Activated CD4-positive, alpha-beta memory T cell treated with anti-CD3 and anti-CD28 coated beads for 36 hours (primary cell): ENCODE results near the gene GPR137B. TPM values are rescaled to one million over a fixed set of nuclear protein-coding genes. Genes with fewer than 3 reads are reported as not detected.

Experiments used
- CTCF ChIA-PET: fragments of 350-600 bp; sonication (Branson Sonifier 250); formaldehyde crosslinking; loops from one replicate; lab custom pipeline; 2021; ENCODE audit warnings: antibody characterized with exemption, inconsistent platforms; lab: Charles Lee
- POLR2A ChIA-PET: fragments of 350-600 bp; sonication (Branson Sonifier 250); formaldehyde crosslinking; loops from one replicate; lab custom pipeline; 2021; ENCODE audit warnings: antibody characterized with exemption; lab: Charles Lee
- DNase-seq: peaks from one replicate; pipeline ENCODE4 v3.0.0-alpha.2; 2020
- H3K27ac Mint-ChIP-seq: one replicate; pipeline ENCODE4 v1.8.0; 2021; ENCODE audit warnings: mixed read lengths
- H3K27me3 Mint-ChIP-seq: one replicate; pipeline ENCODE4 v1.8.0; 2021; ENCODE audit warnings: mixed read lengths
- H3K36me3 Mint-ChIP-seq: one replicate; pipeline ENCODE4 v1.8.0; 2021; ENCODE audit warnings: mixed read lengths
- H3K4me1 Mint-ChIP-seq: one replicate; pipeline ENCODE4 v1.8.0; 2021; ENCODE audit warnings: low read depth, mixed read lengths
- H3K4me3 Mint-ChIP-seq: one replicate; pipeline ENCODE4 v1.8.0; 2021; ENCODE audit warnings: mild to moderate bottlenecking, mixed read lengths
- H3K9me3 Mint-ChIP-seq: one replicate; pipeline ENCODE4 v1.8.0; 2021; ENCODE audit warnings: mixed read lengths
- intact Hi-C: fragments of 100-400 bp; cut with micrococcal nuclease; formaldehyde crosslinking; loops from one replicate; pipeline ENCODE4 v1.15.1; 2023
- total RNA-seq, 2 experiments: library from RNA; stranded (reverse); gene quantifications; one replicate each; pipeline ENCODE4 v1.2.3, GENCODE V29; 2021

GPR137B gene
- total RNA-seq, 2 experiments from 2014 or later, result 5.6 TPM

DNA sequence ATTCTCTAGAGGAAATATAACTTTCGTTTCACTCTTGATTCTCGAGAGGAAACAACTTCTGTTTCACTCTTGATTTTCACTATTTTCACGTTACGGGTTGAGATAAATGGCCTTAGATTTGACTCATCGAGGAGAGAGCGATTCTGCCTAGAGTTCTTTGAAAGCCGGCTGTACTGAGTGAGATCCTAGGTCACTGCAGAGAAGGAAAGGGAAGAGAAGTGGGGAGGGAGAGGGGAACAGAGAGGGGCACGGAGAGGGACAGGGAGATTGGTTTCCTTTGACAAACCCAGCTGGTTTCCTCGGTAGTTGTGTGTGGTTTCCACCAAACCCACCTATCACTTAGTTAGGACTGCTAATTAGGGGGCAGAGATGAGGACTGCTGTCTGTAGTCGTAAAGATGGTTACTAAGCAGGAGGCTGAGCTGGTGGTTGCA lies 21.6 kb upstream of the GPR137B start:
- CTCF ChIA-PET, result interaction anchor here (1.0 kb wide), 1 partner anchor 9 kb away, joined by 3 read pairs; no protein-coding TSS in a partner anchor
- H3K36me3 Mint-ChIP-seq, result no peaks in the 10 kb centered on the region
- no peak overlapping the region for H3K27ac Mint-ChIP-seq
- POLR2A ChIA-PET, result no interaction called here
- H3K9me3 Mint-ChIP-seq, result no peaks in the 10 kb centered on the region
- peaks cover 26% of the 10 kb centered on the region for H3K4me1 Mint-ChIP-seq
- H3K4me3 Mint-ChIP-seq, result no peak overlapping the region
- intact Hi-C loops, result loop anchor here (1.0 to 5.0 kb wide), 3 partner anchors 37 to 388 kb away; no protein-coding TSS in a partner anchor
- peaks cover 7% of the 10 kb centered on the region for H3K27me3 Mint-ChIP-seq
- DNase-seq, result no peak

DNA sequence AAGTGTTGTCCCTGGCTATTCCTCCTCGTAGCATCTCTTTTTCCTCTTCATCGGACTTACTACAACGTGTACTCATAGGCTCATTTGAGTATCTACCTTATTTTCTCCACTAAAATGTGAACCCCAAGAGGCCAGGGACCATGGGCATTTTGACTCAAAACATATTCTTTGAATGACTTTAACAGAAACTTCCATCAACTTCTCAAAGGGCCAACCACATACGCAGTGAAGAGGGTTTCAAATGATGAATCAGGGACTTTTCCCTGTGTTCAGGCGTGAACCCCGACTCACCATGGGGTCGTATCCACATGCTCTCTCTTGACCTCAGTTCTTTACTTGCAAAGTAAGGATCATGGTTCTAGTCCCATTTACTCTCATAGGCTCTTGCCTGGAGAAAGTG lies 20.2 kb upstream of the GPR137B start:
- ChIA-PET POLR2A (no interaction called here), CTCF (no interaction called here)
- intact Hi-C loops, result loop anchor here (5.0 kb wide), 1 partner anchor 35 kb away; no protein-coding TSS in a partner anchor
- Mint-ChIP-seq H3K36me3 (no peaks in the 10 kb centered on the region), H3K9me3 (no peaks in the 10 kb centered on the region), H3K27me3 (peaks cover 7% of the 10 kb centered on the region), H3K4me1 (peaks cover 26% of the 10 kb centered on the region), H3K27ac (no peak overlapping the region), H3K4me3 (no peak overlapping the region)
- DNase-seq, result peak; percentile 48

DNA sequence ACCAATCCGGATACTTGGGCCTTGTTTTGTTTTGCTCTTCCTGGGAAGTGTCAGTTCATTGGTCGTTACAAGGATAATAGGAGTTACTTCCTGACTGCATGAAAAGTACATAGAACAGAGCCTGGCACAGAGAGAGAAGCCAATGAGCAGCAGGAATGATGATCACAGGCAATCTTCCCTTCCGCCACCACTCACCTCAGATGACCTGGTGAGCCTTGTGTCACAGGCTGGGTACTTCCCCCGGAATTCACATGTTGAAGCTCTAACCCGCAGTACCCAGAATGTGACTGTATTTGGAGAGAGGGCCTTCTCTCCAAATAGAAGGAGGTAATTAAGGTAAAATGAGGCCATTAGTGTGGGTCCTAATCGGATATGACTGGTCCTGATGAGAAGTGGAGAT lies 18.8 kb upstream of the GPR137B start:
- Mint-ChIP-seq H3K27ac (no peak overlapping the region), H3K27me3 (peaks cover 7% of the 10 kb centered on the region), H3K36me3 (no peaks in the 10 kb centered on the region), H3K4me1 (peaks cover 26% of the 10 kb centered on the region), H3K9me3 (no peaks in the 10 kb centered on the region), H3K4me3 (no peak overlapping the region)
- POLR2A ChIA-PET, result no interaction called here
- CTCF ChIA-PET, result interaction anchor here (1.7 kb wide), 1 partner anchor 16 kb away, joined by 6 read pairs; no protein-coding TSS in a partner anchor
- DNase-seq, result no peak
- intact Hi-C loops, result loop anchor here (5.0 kb wide), 1 partner anchor 34 kb away; no protein-coding TSS in a partner anchor

DNA sequence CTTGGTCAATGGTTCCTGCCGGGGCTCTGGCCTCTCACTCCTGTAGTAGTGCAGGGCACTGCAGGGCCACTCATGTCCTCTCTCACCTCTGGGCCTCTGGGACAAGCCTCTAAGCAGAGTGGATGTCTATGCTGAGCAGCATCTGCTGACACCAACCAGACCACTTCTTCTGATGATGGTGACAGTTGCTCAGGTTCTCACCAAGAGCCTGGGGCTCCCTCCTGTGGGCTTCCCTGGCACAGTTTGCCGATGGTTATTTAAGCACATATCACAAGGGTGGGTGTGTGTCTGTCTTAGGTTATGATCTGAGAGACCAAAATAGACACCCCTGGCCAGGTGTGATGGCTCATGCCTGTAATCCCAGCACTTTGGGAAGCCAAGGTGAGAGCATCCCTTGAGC lies 17.4 kb upstream of the GPR137B start:
- Mint-ChIP-seq H3K27me3 (peaks cover 9% of the 10 kb centered on the region), H3K36me3 (no peaks in the 10 kb centered on the region), H3K9me3 (no peaks in the 10 kb centered on the region), H3K4me1 (peaks cover 25% of the 10 kb centered on the region), H3K4me3 (no peak overlapping the region), H3K27ac (no peak overlapping the region)
- DNase-seq, result no peak
- ChIA-PET CTCF (interaction anchor here (1.7 kb wide), 1 partner anchor 14 kb away, joined by 6 read pairs; no protein-coding TSS in a partner anchor), POLR2A (no interaction called here)
- intact Hi-C loops, result loop anchor here (5.0 kb wide), 1 partner anchor 32 kb away; no protein-coding TSS in a partner anchor

DNA sequence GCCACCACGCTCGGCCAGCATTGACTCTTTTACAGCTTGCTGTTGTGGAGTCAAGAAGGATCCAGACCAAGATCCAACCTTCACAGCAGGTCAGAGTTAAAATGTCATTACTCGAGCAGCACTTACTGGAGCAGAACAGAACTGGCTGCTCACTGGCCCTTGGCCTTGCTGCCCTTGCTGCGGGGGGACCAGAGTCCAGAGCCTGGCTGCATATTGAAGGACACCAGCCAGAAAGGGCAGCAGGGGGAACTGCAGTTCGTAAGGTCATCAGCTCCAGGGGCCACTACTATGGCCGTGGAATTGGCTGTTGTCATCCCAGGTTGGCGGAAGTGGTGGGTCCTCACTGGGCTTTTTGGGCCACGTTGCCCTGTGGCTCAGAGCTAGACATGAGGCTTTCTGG lies 15.3 kb upstream of the GPR137B start:
- intact Hi-C loops, result no loop called here
- Mint-ChIP-seq H3K9me3 (no peaks in the 10 kb centered on the region), H3K36me3 (no peaks in the 10 kb centered on the region)

DNA sequence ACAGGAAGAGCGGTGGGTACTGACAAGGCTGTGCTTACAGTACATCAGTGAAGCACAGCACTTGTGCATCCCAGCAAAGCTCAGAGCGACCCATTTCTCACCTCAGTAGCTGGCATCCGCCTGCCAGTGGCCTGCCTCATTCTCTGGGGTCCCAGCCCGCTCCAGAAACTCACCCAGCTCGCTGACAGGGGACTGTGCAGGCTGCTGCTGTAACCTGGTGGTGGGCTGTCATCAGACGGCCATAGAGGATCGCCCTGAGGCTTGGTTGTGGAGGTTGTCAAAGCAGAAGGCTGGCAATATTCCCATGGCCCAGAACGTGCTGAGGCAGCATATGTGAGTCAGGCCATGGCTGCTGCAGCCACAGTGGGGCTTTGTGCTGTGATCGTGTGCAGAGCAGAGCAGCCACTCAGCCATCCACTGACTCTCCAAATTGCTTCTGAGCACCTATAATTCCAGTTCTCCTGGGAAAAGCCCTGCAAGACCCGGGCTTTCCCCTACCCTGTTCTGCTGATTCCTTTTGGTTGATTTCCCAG lies 13.6 kb upstream of the GPR137B start:
- intact Hi-C loops, result no loop called here
- no peaks in the 10 kb centered on the region for H3K9me3 Mint-ChIP-seq
- no peak for DNase-seq
- H3K27ac Mint-ChIP-seq, result no peak overlapping the region
- no peaks in the 10 kb centered on the region for H3K4me1 Mint-ChIP-seq
- POLR2A ChIA-PET, result no interaction called here
- no peak overlapping the region for H3K4me3 Mint-ChIP-seq
- peaks cover 10% of the 10 kb centered on the region for H3K27me3 Mint-ChIP-seq
- CTCF ChIA-PET, result no interaction called here
- no peaks in the 10 kb centered on the region for H3K36me3 Mint-ChIP-seq

More for the DNA sequence above, 15.3 kb upstream of the GPR137B start:
- no peak overlapping the region for H3K4me3 Mint-ChIP-seq
- CTCF ChIA-PET, result interaction anchor here (0.6 to 0.7 kb wide), 2 partner anchors 421 to 1582 kb away, joined by 3 read pairs; no protein-coding TSS in a partner anchor
- POLR2A ChIA-PET, result no interaction called here
- peaks cover 11% of the 10 kb centered on the region for H3K27me3 Mint-ChIP-seq
- peaks cover 5% of the 10 kb centered on the region for H3K4me1 Mint-ChIP-seq
- H3K27ac Mint-ChIP-seq, result no peak overlapping the region
- DNase-seq, result no peak

DNA sequence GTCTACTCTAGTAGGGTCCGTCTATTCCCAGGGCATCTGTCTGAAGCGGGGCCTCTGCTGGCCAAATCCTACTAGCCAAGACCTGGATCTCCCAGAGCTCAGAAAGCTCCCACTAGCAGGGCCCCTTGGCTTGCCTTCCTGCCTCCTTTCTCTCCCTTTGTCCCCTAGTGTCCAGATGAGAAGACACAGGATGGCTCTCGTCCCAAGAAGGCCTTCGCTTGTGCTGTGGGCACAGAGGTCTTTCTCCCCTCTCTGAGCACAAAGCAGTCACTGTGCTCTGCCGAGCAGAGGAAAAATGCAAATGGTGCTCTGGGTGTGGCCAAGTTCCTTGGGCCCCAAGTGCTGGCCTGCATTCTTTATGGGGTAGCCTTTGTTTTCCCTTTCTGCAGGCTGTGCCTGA lies 13.0 kb upstream of the GPR137B start:
- no peaks in the 10 kb centered on the region for H3K4me1 Mint-ChIP-seq
- CTCF ChIA-PET, result no interaction called here
- no peaks in the 10 kb centered on the region for H3K9me3 Mint-ChIP-seq
- POLR2A ChIA-PET, result no interaction called here
- peaks cover 10% of the 10 kb centered on the region for H3K27me3 Mint-ChIP-seq
- no peak overlapping the region for H3K4me3 Mint-ChIP-seq
- DNase-seq, result no peak
- no peaks in the 10 kb centered on the region for H3K36me3 Mint-ChIP-seq
- intact Hi-C loops, result no loop called here
- H3K27ac Mint-ChIP-seq, result no peak overlapping the region

DNA sequence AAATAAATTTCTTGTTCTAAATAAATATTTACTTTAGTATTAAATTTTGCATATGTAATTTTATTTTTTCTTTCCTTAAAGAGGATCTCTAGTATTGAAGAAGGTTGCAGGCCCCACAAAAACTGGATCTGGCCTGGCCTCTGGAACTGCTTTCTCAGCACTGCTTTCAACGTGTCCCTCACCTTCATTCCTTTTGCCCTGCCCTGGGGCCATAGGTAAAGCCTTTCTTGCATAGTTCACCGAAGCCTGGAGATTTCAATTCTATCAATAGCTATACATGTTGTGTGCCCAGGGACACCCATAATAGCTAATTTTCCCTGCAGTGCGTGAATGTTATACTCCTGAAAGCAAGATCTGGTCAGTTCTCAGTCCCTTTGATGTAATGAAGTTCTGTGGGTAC lies 12.0 kb upstream of the GPR137B start:
- Mint-ChIP-seq H3K4me3 (no peak overlapping the region), H3K27me3 (peaks cover 14% of the 10 kb centered on the region), H3K27ac (no peak overlapping the region), H3K9me3 (no peaks in the 10 kb centered on the region), H3K4me1 (no peaks in the 10 kb centered on the region), H3K36me3 (no peaks in the 10 kb centered on the region)
- DNase-seq, result no peak
- intact Hi-C loops, result no loop called here
- POLR2A ChIA-PET, result no interaction called here
- CTCF ChIA-PET, result interaction anchor here (1.0 kb wide), 1 partner anchor 361 kb away, joined by 3 read pairs; no protein-coding TSS in a partner anchor

DNA sequence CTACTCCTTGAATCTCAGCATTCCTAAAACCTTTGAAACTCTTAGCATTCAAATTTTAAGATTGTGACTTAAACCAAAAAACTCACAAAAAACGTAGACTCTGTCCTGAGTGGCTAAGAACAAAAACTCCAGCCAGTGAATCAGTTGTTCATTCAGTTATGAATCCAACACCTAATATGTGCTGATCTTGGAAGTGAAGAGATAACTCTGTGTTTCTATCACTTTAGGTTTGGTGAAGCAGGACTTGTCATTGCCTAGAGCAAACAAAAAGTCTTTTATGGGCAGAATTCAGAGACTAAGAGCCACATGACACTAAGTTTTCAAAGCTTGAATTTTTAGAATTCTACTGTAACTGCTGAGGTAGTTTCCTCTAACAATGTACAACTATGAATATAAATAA lies 10.4 kb upstream of the GPR137B start:
- intact Hi-C loops, result no loop called here
- no peaks in the 10 kb centered on the region for H3K9me3 Mint-ChIP-seq
- no peak for DNase-seq
- no peaks in the 10 kb centered on the region for H3K36me3 Mint-ChIP-seq
- H3K27me3 Mint-ChIP-seq, result peaks cover 18% of the 10 kb centered on the region
- H3K27ac Mint-ChIP-seq, result no peak overlapping the region
- ChIA-PET POLR2A (no interaction called here), CTCF (no interaction called here)
- H3K4me3 Mint-ChIP-seq, result no peak overlapping the region
- no peaks in the 10 kb centered on the region for H3K4me1 Mint-ChIP-seq

DNA sequence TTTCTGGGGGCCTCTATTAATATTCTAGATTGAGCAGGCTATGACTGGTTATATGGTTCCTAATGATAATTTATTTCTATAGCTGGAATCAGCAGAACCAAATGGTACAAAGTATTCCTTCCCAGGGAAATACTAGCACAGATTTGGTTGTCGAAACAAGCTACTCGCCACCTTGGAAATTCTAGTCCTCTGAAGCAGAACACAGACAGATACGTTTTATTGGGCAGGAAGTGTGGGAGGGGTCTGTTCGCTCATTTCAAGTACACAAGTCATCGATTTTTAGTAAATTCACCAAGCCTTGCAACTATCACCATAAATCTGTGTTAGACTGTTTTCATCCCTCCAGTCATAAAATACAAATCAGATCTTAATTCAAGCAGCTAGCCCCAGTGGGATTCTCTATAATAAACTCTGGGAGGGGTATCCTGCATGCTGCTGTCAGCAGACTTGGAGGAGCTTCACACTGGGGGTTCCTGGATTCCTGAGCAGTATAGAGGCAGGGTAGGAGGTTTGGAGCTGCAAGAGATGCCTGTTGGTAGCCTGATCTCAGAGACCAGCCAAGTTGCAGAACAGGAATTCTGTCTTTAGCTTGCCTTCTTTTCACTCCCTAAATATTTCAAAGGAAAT lies 9.8 kb upstream of the GPR137B start:
- Mint-ChIP-seq H3K4me1 (no peaks in the 10 kb centered on the region), H3K27ac (no peak overlapping the region), H3K27me3 (peaks cover 21% of the 10 kb centered on the region), H3K36me3 (no peaks in the 10 kb centered on the region), H3K4me3 (no peak overlapping the region), H3K9me3 (no peaks in the 10 kb centered on the region)
- intact Hi-C loops, result no loop called here
- ChIA-PET CTCF (no interaction called here), POLR2A (no interaction called here)
- DNase-seq, result no peak

DNA sequence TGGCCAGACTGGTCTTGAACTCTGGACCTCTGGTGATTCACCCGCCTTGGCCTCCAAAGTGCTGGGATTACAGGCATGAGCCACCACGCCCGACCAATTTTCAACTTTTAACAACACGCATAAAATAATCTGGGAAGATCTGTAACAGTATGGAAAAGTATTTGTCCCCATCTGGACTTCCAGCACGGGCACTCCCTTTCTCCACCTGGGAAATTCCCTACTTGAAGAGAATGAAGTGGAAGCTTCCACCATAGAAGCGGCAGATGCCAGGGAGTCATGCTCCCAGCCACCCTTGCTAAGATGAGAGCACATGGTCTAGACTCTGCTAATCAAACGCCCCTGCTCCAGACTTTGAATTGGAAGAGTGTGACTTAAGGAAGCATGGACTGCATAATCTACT lies 9.0 kb upstream of the GPR137B start:
- ChIA-PET POLR2A (no interaction called here), CTCF (no interaction called here)
- Mint-ChIP-seq H3K4me1 (no peaks in the 10 kb centered on the region), H3K4me3 (no peak overlapping the region), H3K36me3 (no peaks in the 10 kb centered on the region), H3K9me3 (no peaks in the 10 kb centered on the region), H3K27ac (no peak overlapping the region), H3K27me3 (peaks cover 21% of the 10 kb centered on the region)
- intact Hi-C loops, result no loop called here
- no peak for DNase-seq

DNA sequence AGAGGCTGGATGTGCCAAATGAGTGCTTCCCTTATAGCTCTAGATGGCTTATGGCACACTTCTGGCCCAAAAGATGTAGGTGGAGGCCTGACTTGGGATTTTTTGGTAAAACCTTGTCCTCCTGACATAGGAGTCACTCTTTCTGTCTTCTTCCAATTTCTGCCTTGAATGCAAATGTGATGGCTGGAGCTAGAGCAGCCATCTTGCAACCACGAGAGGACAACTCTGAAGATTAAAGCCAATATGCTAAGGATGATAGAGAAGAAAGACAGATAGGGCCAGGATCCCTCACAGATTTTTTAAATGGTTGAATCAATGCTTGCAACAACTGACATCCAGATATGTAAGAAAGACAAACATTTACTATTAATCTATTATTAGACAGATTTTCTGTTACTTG lies 8.5 kb upstream of the GPR137B start:
- POLR2A ChIA-PET, result no interaction called here
- no peak for DNase-seq
- peaks cover 22% of the 10 kb centered on the region for H3K27me3 Mint-ChIP-seq
- no peak overlapping the region for H3K4me3 Mint-ChIP-seq
- H3K27ac Mint-ChIP-seq, result no peak overlapping the region
- CTCF ChIA-PET, result no interaction called here
- no peaks in the 10 kb centered on the region for H3K9me3 Mint-ChIP-seq
- no peaks in the 10 kb centered on the region for H3K36me3 Mint-ChIP-seq
- H3K4me1 Mint-ChIP-seq, result no peaks in the 10 kb centered on the region
- intact Hi-C loops, result no loop called here
